ENCODE results near the gene ZSCAN9. TPM values are rescaled to one million over a fixed set of nuclear protein-coding genes. Genes with fewer than 3 reads are reported as not detected.

ZSCAN9 gene
- total and polyA plus RNA-seq, 2 experiments from 2014 or later, result 7.4 to 12.2 TPM

GRCh38 chr6:28235912-28236452 lies 10.9 kb downstream of the ZSCAN9 start:
- no peak overlapping the region for H3K4me2 ChIP-seq
- 95% methylated on average over 3 of the region's 3 CpGs for WGBS (ENCODE audit: low lambda C conversion rate, missing lambda C conversion rate)
- no peaks in the 10 kb centered on the region for H3K36me3 ChIP-seq (replicated peaks; ENCODE audit: insufficient read depth, low read depth)
- H3K4me3 ChIP-seq, result no peak overlapping the region
- no peak overlapping the region for H3K27ac ChIP-seq
- no peaks in the 10 kb centered on the region for H3K9me3 ChIP-seq (ENCODE audit: low read depth)
- TF ChIP-seq CTCF (IDR thresholded peaks at IDR 0.05; ENCODE audit: poor library complexity) (no peak), EZH2 (IDR thresholded peaks at IDR 0.05; ENCODE audit: borderline replicate concordance) (no peak), EZH2phosphoT487 (IDR thresholded peaks at IDR 0.05; ENCODE audit: low read depth, severe bottlenecking, unreplicated experiment) (no peak)
- no peak for DNase-seq (ENCODE audit: low spot score)
- no peaks in the 10 kb centered on the region for H3K9me2 ChIP-seq (replicated peaks; ENCODE audit: insufficient read depth)
- H2AFZ ChIP-seq, result no peak overlapping the region
- H3K4me1 ChIP-seq (ENCODE audit: insufficient read depth), result no peaks in the 10 kb centered on the region
- no peaks in the 10 kb centered on the region for H3K27me3 ChIP-seq
- H3K79me2 ChIP-seq, result no peaks in the 10 kb centered on the region
- H4K20me1 ChIP-seq (ENCODE audit: insufficient read depth, poor library complexity, severe bottlenecking), result no peaks in the 10 kb centered on the region

DNA sequence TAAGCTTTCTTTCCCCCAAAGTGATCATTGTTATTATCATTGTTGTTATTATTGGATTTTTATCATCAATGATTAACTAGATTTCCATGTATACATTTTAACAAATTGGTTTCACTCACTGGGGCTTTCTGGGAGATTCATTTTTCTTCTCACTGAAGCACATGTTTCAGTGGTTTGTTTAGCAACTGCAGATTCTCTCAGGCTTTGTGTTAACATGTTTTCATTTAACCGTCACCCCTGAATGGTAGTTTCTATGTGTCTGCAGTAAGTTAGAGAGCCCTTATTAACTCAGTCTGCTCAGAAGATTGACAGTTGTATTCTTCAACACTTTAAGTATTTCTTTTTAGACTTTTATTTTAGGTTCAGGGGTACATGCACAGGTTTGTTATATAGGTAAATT lies 14.6 kb downstream of the ZSCAN9 start:
- H3K9me3 ChIP-seq (ENCODE audit: low read depth), result no peaks in the 10 kb centered on the region
- H3K4me1 ChIP-seq (ENCODE audit: insufficient read depth), result no peaks in the 10 kb centered on the region
- DNase-seq (ENCODE audit: low spot score), result no peak
- H3K4me2 ChIP-seq, result no peak overlapping the region
- no peak overlapping the region for H2AFZ ChIP-seq
- no peaks in the 10 kb centered on the region for H3K9me2 ChIP-seq (replicated peaks; ENCODE audit: insufficient read depth)
- no peak overlapping the region for H3K4me3 ChIP-seq
- no peaks in the 10 kb centered on the region for H3K36me3 ChIP-seq (replicated peaks; ENCODE audit: insufficient read depth, low read depth)
- H3K27me3 ChIP-seq, result no peaks in the 10 kb centered on the region
- H4K20me1 ChIP-seq (ENCODE audit: insufficient read depth, poor library complexity, severe bottlenecking), result no peaks in the 10 kb centered on the region
- WGBS (ENCODE audit: low lambda C conversion rate, missing lambda C conversion rate), result 100% methylated on average over 1 of the region's 1 CpG
- TF ChIP-seq CTCF (IDR thresholded peaks at IDR 0.05; ENCODE audit: poor library complexity) (no peak), EZH2 (IDR thresholded peaks at IDR 0.05; ENCODE audit: borderline replicate concordance) (no peak), EZH2phosphoT487 (IDR thresholded peaks at IDR 0.05; ENCODE audit: low read depth, severe bottlenecking, unreplicated experiment) (no peak)
- no peaks in the 10 kb centered on the region for H3K79me2 ChIP-seq
- H3K27ac ChIP-seq, result no peak overlapping the region

DNA sequence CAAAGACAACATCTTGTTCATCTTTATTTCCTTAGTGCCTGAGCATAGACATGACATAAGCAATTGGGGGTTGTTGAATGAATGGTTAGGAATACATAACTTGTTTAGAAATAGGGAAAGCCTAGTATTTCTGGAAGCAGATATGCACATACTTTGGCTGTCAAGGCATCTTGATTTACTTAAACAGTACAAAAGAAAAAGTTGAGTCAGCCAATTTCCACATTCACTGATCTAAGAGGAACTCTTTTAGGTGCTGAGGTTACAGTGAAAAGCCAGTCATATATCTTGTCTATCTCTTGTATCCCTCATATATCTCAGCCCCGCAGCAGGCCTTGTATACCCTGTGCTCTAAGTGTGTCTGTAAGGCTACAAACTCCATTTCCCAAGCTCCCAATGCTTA lies 15.4 kb downstream of the ZSCAN9 start:
- H4K20me1 ChIP-seq (ENCODE audit: insufficient read depth, poor library complexity, severe bottlenecking), result no peaks in the 10 kb centered on the region
- no peaks in the 10 kb centered on the region for H3K4me1 ChIP-seq (ENCODE audit: insufficient read depth)
- H3K27me3 ChIP-seq, result no peaks in the 10 kb centered on the region
- H3K9me3 ChIP-seq (ENCODE audit: low read depth), result no peaks in the 10 kb centered on the region
- no peaks in the 10 kb centered on the region for H3K36me3 ChIP-seq (replicated peaks; ENCODE audit: insufficient read depth, low read depth)
- no peak for DNase-seq (ENCODE audit: low spot score)
- H3K79me2 ChIP-seq, result no peaks in the 10 kb centered on the region
- H2AFZ ChIP-seq, result no peak overlapping the region
- H3K4me3 ChIP-seq, result no peak overlapping the region
- no peak overlapping the region for H3K4me2 ChIP-seq
- H3K9me2 ChIP-seq (replicated peaks; ENCODE audit: insufficient read depth), result no peaks in the 10 kb centered on the region
- H3K27ac ChIP-seq, result no peak overlapping the region
- TF ChIP-seq EZH2phosphoT487 (IDR thresholded peaks at IDR 0.05; ENCODE audit: low read depth, severe bottlenecking, unreplicated experiment) (no peak), EZH2 (IDR thresholded peaks at IDR 0.05; ENCODE audit: borderline replicate concordance) (no peak), CTCF (IDR thresholded peaks at IDR 0.05; ENCODE audit: poor library complexity) (no peak)
- 91% methylated on average over 1 of the region's 1 CpG for WGBS (ENCODE audit: low lambda C conversion rate, missing lambda C conversion rate)

GRCh38 chr6:28243946-28244345 lies 18.9 kb downstream of the ZSCAN9 start:
- no peak for DNase-seq (ENCODE audit: low spot score)
- no peaks in the 10 kb centered on the region for H3K9me3 ChIP-seq (ENCODE audit: low read depth)
- WGBS (ENCODE audit: low lambda C conversion rate, missing lambda C conversion rate), result 96% methylated on average over 3 of the region's 3 CpGs
- no peaks in the 10 kb centered on the region for H3K79me2 ChIP-seq
- no peaks in the 10 kb centered on the region for H3K9me2 ChIP-seq (replicated peaks; ENCODE audit: insufficient read depth)
- no peak overlapping the region for H3K27ac ChIP-seq
- no peak for TF ChIP-seq CTCF (IDR thresholded peaks at IDR 0.05; ENCODE audit: poor library complexity)
- TF ChIP-seq EZH2phosphoT487 (IDR thresholded peaks at IDR 0.05; ENCODE audit: low read depth, severe bottlenecking, unreplicated experiment), result no peak
- no peak for TF ChIP-seq EZH2 (IDR thresholded peaks at IDR 0.05; ENCODE audit: borderline replicate concordance)
- no peak overlapping the region for H3K4me3 ChIP-seq
- H3K4me2 ChIP-seq, result no peak overlapping the region
- H3K4me1 ChIP-seq (ENCODE audit: insufficient read depth), result no peaks in the 10 kb centered on the region
- no peak overlapping the region for H2AFZ ChIP-seq
- no peaks in the 10 kb centered on the region for H4K20me1 ChIP-seq (ENCODE audit: insufficient read depth, poor library complexity, severe bottlenecking)
- no peaks in the 10 kb centered on the region for H3K36me3 ChIP-seq (replicated peaks; ENCODE audit: insufficient read depth, low read depth)
- no peaks in the 10 kb centered on the region for H3K27me3 ChIP-seq
